GM18858 (cell line): ENCODE data around the gene MAN1B1.
"Not testable (repeated sequence)": the region's sequence is repeated elsewhere in the genome, so short reads cannot be mapped to it uniquely, and the experiment has no call there.

Source experiments
- ATAC-seq: cut with Tn5 transposase; IDR thresholded peaks from one replicate; pipeline ENCODE4 v1.9.1; 2021; ENCODE audit not compliant: unreplicated experiment

The MAN1B1 gene

GRCh38 chr9:137052293-137052692 is 34.5 kb upstream of the MAN1B1 start:
- ATAC-seq: no peak

GRCh38 chr9:137052998-137053943 is 33.5 kb upstream of the MAN1B1 start:
- ATAC-seq: no peak

DNA sequence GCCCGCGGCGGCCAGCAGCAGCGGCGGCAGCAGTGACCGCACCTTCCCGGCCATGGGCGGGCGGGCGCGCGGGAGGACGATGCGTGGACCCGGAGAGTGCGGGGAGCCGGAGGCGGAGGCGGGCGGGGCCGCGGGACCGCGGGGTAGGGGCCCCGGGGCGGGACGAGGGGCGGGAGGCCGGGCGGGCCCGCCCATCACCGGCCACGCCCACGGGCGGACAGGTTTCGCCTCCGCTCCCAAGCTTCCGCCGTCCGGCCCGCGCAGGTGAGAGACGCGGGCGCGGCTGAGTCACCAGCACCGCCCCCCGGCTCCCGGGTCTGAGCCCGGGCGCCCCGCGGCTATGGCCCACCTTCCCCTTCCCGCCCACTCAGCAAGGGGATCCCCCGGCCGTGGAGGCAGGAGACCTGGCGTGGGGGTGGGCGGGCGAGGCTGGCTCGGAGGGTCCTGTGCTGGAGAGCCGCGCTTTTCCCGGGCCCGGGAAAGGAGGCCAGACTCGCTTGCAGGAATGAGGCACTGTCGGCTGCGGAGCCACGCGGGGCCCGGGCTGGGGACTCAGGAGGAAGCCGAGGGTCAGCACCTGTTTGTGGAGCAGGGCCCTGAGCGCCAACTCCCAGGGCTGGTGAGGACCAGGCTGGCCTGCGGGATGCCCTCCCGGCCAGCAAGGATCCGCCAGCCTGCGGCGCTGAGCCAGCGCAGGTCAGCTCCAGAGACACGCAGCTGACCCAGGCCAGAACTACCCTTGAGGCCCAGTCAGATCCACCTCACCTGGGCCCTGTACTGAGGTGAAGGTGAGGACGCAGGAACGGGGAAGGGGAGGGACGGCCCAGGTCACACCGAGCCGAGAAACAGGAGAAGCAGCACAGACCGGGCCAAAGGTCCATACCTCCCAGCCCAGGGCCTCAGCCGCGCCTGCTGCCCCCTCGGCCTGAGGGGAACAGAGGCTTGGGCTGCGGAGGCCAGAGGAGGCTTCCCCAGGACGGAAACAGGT is 32.5 kb upstream of the MAN1B1 start, which contains the start of gene ENTPD2:
TSS of gene ENTPD2 (minus strand) at position 118 of the 988 bp plus-strand sequence. CDS start at position 54, 64 bp downstream.
- no peak for ATAC-seq

DNA sequence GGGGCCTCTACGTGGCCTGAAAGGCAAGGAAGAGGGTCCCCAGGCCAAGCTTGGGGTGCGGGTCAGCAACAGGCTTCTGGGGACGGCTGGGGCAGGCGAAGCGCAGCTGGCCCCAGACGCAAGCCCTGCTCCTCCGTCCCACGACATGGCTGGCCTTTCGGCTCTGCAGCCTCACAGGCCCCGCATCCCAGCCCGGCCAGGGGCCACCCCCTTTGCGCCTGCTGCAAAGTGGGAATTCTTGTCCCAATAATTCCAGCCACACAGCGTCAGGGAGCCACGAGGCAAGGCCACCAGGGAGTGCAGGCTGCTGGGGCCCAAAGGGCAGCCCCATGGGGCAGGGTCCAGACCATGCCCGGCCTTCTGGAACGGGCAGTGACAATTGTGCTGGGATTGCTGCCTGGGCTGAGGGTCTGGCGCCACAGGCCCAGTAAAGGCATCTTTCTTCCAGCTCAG is 31.8 kb upstream of the MAN1B1 start:
- ATAC-seq: no peak

DNA sequence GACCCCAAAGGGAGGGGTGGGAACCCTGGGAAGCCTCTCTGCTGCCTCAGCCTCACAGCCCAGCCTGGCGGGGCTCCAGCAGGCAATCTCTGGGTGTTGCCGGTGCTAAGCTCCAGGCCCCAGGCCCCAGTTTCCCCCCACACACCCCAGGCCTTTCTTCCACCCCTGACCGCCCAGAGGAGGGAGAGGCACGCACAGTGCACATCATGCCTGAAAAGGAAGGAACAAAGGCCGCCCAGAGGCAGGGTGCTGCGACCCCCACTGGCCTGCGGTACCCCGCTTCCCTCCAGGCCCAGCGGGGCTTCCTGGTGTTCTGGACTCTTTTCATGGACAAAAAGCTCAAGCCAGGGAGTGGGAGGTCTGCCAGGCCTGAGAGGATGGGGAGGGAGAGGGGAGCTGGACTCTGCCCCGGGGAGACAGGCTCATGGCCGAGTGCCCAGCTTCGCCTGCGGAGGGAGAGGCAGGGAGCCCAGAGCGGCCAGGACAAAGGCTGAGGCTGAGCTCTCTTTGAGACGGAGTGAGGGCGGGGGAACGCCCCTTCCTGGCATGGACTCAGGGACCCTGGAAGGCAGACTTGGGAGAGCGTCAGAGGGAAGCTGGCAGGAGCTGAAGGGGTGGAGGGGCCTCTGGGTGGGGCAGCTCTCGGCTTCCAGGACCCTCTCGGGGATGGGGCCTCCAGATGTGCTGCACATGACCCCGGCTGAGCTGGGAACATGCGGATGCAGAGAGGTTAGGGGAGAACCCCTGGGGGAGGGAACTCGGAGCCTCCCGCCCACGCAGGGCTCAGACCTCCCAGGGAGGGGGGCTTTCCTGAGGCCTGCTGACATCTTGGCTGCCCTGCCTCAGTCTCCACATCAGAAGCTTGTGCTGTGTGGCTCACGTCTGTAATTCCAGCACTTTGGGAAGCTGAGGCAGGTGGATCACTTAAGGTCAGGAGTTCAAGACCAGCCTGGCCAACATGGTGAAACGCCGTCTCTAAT is 31.1 kb upstream of the MAN1B1 start:
- ATAC-seq: no peak

- no peak for ATAC-seq
Observed at GRCh38 chr9:137056739-137057415, 29.9 kb upstream of the MAN1B1 start.

- no peak for ATAC-seq
Observed at GRCh38 chr9:137057545-137057944, 29.2 kb upstream of the MAN1B1 start.

- ATAC-seq: no peak
Observed at GRCh38 chr9:137058521-137059234, 28.1 kb upstream of the MAN1B1 start.

DNA sequence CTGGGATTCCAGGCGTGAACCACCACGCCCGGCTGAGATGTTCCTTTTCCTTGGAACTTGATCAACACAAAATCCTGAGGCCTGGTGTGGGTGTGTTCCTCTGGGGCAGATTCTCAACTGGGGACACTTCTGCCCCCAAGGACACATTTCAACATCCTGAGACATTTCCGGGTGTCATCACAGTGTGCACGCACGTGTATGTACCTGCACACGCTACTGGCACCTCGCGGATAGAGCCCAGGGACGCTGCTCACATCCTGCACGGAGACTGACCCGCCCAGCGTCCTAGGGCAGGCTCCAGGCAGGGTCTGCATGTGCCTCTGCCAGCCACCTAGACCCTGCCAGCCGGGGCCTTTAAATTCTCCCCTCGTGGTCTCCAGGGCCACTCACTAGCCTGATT is 24.4 kb upstream of the MAN1B1 start:
- no peak for ATAC-seq

- not testable (repeated sequence) for ATAC-seq
Observed at GRCh38 chr9:137062798-137063197, 24.0 kb upstream of the MAN1B1 start.

GRCh38 chr9:137063311-137064026 is 23.3 kb upstream of the MAN1B1 start:
- ATAC-seq: no peak

- ATAC-seq: no peak
Observed at GRCh38 chr9:137064027-137064879, 22.5 kb upstream of the MAN1B1 start.

GRCh38 chr9:137064880-137065164 is 22.0 kb upstream of the MAN1B1 start:
- ATAC-seq: no peak

DNA sequence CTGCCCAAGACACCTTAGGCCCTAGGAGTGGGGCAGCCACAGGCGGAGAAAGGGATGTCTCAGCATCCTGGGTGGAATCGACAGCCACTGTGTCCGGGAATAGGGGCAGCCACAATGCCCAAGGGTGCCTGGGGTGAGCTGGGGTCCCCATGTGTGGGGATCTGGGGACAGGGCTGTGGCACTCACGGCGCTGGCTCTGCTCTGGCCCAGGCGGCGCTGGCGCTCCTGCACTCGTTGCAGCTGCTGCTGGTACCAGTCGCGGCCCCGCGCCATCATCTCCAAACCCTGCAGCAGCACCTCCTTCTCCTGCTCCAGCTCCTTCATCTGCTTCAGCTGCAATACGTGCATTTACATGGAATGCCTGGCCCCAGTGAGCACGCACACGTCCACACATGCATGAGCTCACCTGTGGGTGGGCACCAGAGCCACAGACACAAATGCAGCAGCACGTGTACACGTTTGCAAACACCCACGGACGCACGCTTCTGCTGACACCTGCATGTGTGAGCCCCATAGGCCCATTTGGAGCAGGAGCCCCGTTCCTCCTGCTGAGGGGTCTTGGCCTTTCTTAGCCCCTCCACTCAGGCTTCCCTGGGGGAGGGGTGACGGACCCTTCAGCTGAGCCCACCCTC is 21.3 kb upstream of the MAN1B1 start:
- no peak for ATAC-seq

GRCh38 chr9:137066096-137066861 is 20.5 kb upstream of the MAN1B1 start:
- no peak for ATAC-seq

- ATAC-seq: no peak
Observed at GRCh38 chr9:137067860-137068538, 18.8 kb upstream of the MAN1B1 start.
